ENCODE measurements around the gene CRYGC.
A peak's percentile ranks its signal among the peaks of the same experiment; 100 is the strongest.
"Not testable (repeated sequence)": the region's sequence is repeated elsewhere in the genome, so short reads cannot be mapped to it uniquely, and the experiment has no call there.

CRYGC gene

DNA sequence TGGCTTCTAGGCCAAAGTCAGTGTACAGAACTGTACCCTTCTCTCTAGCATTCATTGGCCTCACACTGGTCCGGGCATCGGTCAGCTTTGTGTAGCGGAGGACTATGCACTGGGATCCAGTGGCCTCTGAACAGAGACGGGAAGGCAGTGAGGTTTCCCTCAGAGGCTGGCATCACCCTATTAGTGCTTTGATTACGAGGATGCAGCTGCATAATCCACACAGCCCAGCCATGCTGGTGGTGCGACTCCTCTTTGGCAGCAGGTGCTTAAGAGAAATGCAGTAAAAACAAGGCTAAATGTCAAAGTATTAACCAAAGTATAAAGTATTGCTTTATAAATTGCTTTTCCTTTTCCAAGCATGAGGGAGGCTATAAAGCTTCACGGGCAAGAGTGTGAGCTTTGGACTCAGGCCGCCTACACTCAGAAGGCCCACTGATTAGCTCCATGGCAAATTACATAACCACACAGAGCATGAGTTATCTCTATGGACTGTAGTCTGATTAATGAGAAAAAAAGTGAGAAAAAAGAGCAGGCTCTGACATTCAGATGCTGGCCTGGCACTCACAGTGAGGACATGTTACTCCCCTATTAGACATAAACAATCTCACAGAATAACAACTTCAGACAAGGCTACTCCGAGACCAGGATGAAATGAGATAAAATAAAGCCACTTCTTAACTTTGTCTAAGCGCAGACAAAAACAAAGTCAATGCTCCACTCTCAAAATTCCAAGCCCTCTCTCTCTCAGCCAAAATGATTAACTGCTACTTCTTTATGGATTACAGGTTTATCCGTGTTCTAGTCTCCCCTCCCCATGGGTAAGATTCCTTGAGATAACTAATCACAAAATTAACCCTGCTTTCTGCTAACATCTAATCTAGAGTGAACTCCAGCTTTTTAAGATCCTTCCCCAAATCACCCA lies 6.4 kb upstream of the CRYGC start:
- no peak overlapping the region for H3K27ac ChIP-seq (ENCODE audit: low read length)

GRCh38 chr2:208134928-208135586 lies 5.4 kb upstream of the CRYGC start:
- Histone ChIP-seq H3K27me3 (ENCODE audit: low read depth, low read length) (no peaks in the 10 kb centered on the region), H3K36me3 (ENCODE audit: control insufficient read depth in 1 of 2, insufficient read depth in 2 of 2, low read length in 2 of 2) (no peaks in the 10 kb centered on the region), H3K9me3 (ENCODE audit: control insufficient read depth in 1 of 2, low read length in 2 of 2) (peaks cover 0 to 4% of the 10 kb centered on the region in 2 donors), H3K4me1 (ENCODE audit: control insufficient read depth in 1 of 2, insufficient read depth in 2 of 2, low read length in 2 of 2) (no peaks in the 10 kb centered on the region), H3K27ac (ENCODE audit: low read length) (no peak overlapping the region), H3K4me3 (ENCODE audit: low read depth in 1 of 2, low read length in 2 of 2) (no peak overlapping the region)

More for the DNA sequence above, 6.4 kb upstream of the CRYGC start:
- Histone ChIP-seq H3K9me3 (ENCODE audit: control insufficient read depth in 1 of 2, low read length in 2 of 2) (peaks cover 0 to 4% of the 10 kb centered on the region in 2 donors), H3K36me3 (ENCODE audit: control insufficient read depth in 1 of 2, insufficient read depth in 2 of 2, low read length in 2 of 2) (no peaks in the 10 kb centered on the region), H3K4me1 (ENCODE audit: control insufficient read depth in 1 of 2, insufficient read depth in 2 of 2, low read length in 2 of 2) (no peaks in the 10 kb centered on the region), H3K27me3 (ENCODE audit: low read depth, low read length) (no peaks in the 10 kb centered on the region), H3K4me3 (ENCODE audit: low read depth in 1 of 2, low read length in 2 of 2) (no peak overlapping the region)

- H3K27ac ChIP-seq (ENCODE audit: low read length) = no peak overlapping the region
- H3K9me3 ChIP-seq (ENCODE audit: control insufficient read depth in 1 of 2, low read length in 2 of 2) = no peaks in the 10 kb centered on the region
- H3K27me3 ChIP-seq (ENCODE audit: low read depth, low read length) = no peaks in the 10 kb centered on the region
- no peaks in the 10 kb centered on the region for H3K36me3 ChIP-seq (ENCODE audit: control insufficient read depth in 1 of 2, insufficient read depth in 2 of 2, low read length in 2 of 2)
- no peaks in the 10 kb centered on the region for H3K4me1 ChIP-seq (ENCODE audit: control insufficient read depth in 1 of 2, insufficient read depth in 2 of 2, low read length in 2 of 2)
- no peak overlapping the region for H3K4me3 ChIP-seq (ENCODE audit: low read depth in 1 of 2, low read length in 2 of 2)
Measured at GRCh38 chr2:208130712-208131110, 1.1 kb upstream of the CRYGC start.

- Histone ChIP-seq H3K9me3 (ENCODE audit: control insufficient read depth in 1 of 2, low read length in 2 of 2) (no peaks in the 10 kb centered on the region), H3K4me1 (ENCODE audit: control insufficient read depth in 1 of 2, insufficient read depth in 2 of 2, low read length in 2 of 2) (no peaks in the 10 kb centered on the region), H3K27ac (ENCODE audit: low read length) (no peak overlapping the region), H3K36me3 (ENCODE audit: control insufficient read depth in 1 of 2, insufficient read depth in 2 of 2, low read length in 2 of 2) (no peaks in the 10 kb centered on the region), H3K27me3 (ENCODE audit: low read depth, low read length) (no peaks in the 10 kb centered on the region), H3K4me3 (ENCODE audit: low read depth in 1 of 2, low read length in 2 of 2) (no peak overlapping the region)
Measured at GRCh38 chr2:208128136-208128535, 1.5 kb downstream of the CRYGC start.

- Histone ChIP-seq H3K4me3 (ENCODE audit: low read depth in 1 of 2, low read length in 2 of 2) (no peak overlapping the region), H3K27me3 (ENCODE audit: low read depth, low read length) (no peaks in the 10 kb centered on the region), H3K27ac (ENCODE audit: low read length) (no peak overlapping the region), H3K36me3 (ENCODE audit: control insufficient read depth in 1 of 2, insufficient read depth in 2 of 2, low read length in 2 of 2) (no peaks in the 10 kb centered on the region), H3K9me3 (ENCODE audit: control insufficient read depth in 1 of 2, low read length in 2 of 2) (no peaks in the 10 kb centered on the region), H3K4me1 (ENCODE audit: control insufficient read depth in 1 of 2, insufficient read depth in 2 of 2, low read length in 2 of 2) (no peaks in the 10 kb centered on the region)
Measured at GRCh38 chr2:208127090-208127489, 2.5 kb downstream of the CRYGC start.

DNA sequence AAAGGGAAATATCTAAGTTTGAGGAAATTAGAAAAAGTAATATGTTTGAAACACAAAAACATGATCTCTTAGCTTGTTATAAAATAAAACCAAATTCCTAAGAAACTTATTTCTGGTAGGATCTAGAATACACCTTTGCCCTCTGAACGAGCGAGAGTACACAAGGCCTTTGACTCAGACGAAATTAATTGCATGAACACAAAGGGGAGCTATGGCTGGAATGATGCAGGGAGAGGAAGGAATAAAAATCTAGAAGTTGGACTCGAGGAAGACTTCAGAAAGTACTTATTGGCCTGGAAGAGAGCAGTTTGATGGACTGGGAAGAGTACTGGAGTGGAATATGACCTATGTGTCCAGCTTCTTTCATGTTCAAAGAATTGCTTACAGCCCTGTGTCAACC lies 4.4 kb downstream of the CRYGC start:
- Histone ChIP-seq H3K27ac (ENCODE audit: low read length) (no peak overlapping the region), H3K27me3 (ENCODE audit: low read depth, low read length) (no peaks in the 10 kb centered on the region), H3K4me3 (ENCODE audit: low read depth in 1 of 2, low read length in 2 of 2) (no peak overlapping the region), H3K9me3 (ENCODE audit: control insufficient read depth in 1 of 2, low read length in 2 of 2) (no peaks in the 10 kb centered on the region), H3K4me1 (ENCODE audit: control insufficient read depth in 1 of 2, insufficient read depth in 2 of 2, low read length in 2 of 2) (no peaks in the 10 kb centered on the region), H3K36me3 (ENCODE audit: control insufficient read depth in 1 of 2, insufficient read depth in 2 of 2, low read length in 2 of 2) (no peaks in the 10 kb centered on the region)

GRCh38 chr2:208124013-208124715 lies 5.5 kb downstream of the CRYGC start, which contains the start of gene CRYGD:
TSS of gene CRYGD (minus strand) at chr2:208124524. CDS start at chr2:208124473, 51 bp downstream.
- H3K27me3 ChIP-seq (ENCODE audit: low read depth, low read length); H3K4me1 ChIP-seq (ENCODE audit: control insufficient read depth in 1 of 2, insufficient read depth in 2 of 2, low read length in 2 of 2); H3K36me3 ChIP-seq (ENCODE audit: control insufficient read depth in 1 of 2, insufficient read depth in 2 of 2, low read length in 2 of 2); H3K27ac ChIP-seq (ENCODE audit: low read length); H3K9me3 ChIP-seq (ENCODE audit: control insufficient read depth in 1 of 2, low read length in 2 of 2): not testable (repeated sequence)
- peak within 1 kb of the TSS; percentile 28 to 45 for H3K4me3 ChIP-seq (ENCODE audit: low read depth in 1 of 2, low read length in 2 of 2)

DNA sequence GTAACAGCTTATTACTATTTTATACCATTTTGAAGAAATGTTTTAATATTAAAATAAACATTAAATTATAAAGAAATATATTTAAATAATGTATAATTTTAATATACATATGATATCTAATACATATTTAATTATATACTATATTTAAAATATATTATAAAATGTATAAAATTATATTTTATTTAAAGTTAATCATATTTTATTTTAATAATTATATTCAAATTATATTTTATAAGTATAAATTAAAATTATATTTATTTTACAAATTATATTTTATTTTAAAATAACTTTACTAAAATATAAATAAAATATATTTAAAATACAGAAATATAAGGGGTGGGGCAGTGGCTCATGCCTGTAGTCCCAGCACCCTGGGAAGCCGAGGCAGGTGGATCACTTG lies 7.4 kb downstream of the CRYGC start:
- H3K9me3 ChIP-seq (ENCODE audit: control insufficient read depth in 1 of 2, low read length in 2 of 2) = no peaks in the 10 kb centered on the region
- no peaks in the 10 kb centered on the region for H3K36me3 ChIP-seq (ENCODE audit: control insufficient read depth in 1 of 2, insufficient read depth in 2 of 2, low read length in 2 of 2)
- H3K27me3 ChIP-seq (ENCODE audit: low read depth, low read length) = no peaks in the 10 kb centered on the region
- H3K27ac ChIP-seq (ENCODE audit: low read length) = no peak overlapping the region
- H3K4me1 ChIP-seq (ENCODE audit: control insufficient read depth in 1 of 2, insufficient read depth in 2 of 2, low read length in 2 of 2) = no peaks in the 10 kb centered on the region
- H3K4me3 ChIP-seq (ENCODE audit: low read depth in 1 of 2, low read length in 2 of 2) = no peak overlapping the region

- H3K9me3 ChIP-seq (ENCODE audit: control insufficient read depth in 1 of 2, low read length in 2 of 2) = no peaks in the 10 kb centered on the region
- no peaks in the 10 kb centered on the region for H3K36me3 ChIP-seq (ENCODE audit: control insufficient read depth in 1 of 2, insufficient read depth in 2 of 2, low read length in 2 of 2)
- no peaks in the 10 kb centered on the region for H3K27me3 ChIP-seq (ENCODE audit: low read depth, low read length)
- no peak overlapping the region for H3K4me3 ChIP-seq (ENCODE audit: low read depth in 1 of 2, low read length in 2 of 2)
- H3K4me1 ChIP-seq (ENCODE audit: control insufficient read depth in 1 of 2, insufficient read depth in 2 of 2, low read length in 2 of 2) = no peaks in the 10 kb centered on the region
- no peak overlapping the region for H3K27ac ChIP-seq (ENCODE audit: low read length)
Measured at GRCh38 chr2:208118918-208119317, 10.7 kb downstream of the CRYGC start.

DNA sequence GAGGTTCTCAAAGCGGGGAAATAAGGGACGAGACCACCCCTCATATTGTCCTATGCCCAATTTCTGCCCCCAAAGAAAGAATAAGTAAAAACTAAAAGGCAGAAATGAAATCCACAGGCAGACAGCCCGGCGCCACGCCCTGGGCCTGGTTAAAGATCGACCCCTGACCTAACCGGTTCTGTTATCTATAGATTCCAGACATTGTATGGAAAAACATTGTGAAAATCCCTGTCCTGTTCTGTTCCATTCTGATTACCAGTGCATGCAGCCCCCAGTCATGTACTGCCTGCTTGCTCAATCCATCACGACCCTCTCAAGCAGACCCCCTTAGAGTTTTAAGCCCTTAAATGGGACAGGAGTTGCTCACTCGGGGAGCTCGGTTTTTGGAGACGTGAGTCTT lies 12.2 kb downstream of the CRYGC start:
- H3K36me3 ChIP-seq (ENCODE audit: control insufficient read depth in 1 of 2, insufficient read depth in 2 of 2, low read length in 2 of 2); H3K4me3 ChIP-seq (ENCODE audit: low read depth in 1 of 2, low read length in 2 of 2); H3K4me1 ChIP-seq (ENCODE audit: control insufficient read depth in 1 of 2, insufficient read depth in 2 of 2, low read length in 2 of 2); H3K9me3 ChIP-seq (ENCODE audit: control insufficient read depth in 1 of 2, low read length in 2 of 2); H3K27me3 ChIP-seq (ENCODE audit: low read depth, low read length); H3K27ac ChIP-seq (ENCODE audit: low read length): not testable (repeated sequence)

GRCh38 chr2:208112969-208113368 lies 16.7 kb downstream of the CRYGC start:
- no peaks in the 10 kb centered on the region for H3K36me3 ChIP-seq (ENCODE audit: control insufficient read depth in 1 of 2, insufficient read depth in 2 of 2, low read length in 2 of 2)
- no peaks in the 10 kb centered on the region for H3K4me1 ChIP-seq (ENCODE audit: control insufficient read depth in 1 of 2, insufficient read depth in 2 of 2, low read length in 2 of 2)
- H3K27me3 ChIP-seq (ENCODE audit: low read depth, low read length) = no peaks in the 10 kb centered on the region
- no peak overlapping the region for H3K4me3 ChIP-seq (ENCODE audit: low read depth in 1 of 2, low read length in 2 of 2)
- no peaks in the 10 kb centered on the region for H3K9me3 ChIP-seq (ENCODE audit: control insufficient read depth in 1 of 2, low read length in 2 of 2)
- H3K27ac ChIP-seq (ENCODE audit: low read length) = no peak overlapping the region
